IPS-18c (cell line): ENCODE results near the gene MASP2.
"Not testable (repeated sequence)": the region's sequence is repeated elsewhere in the genome, so short reads cannot be mapped to it uniquely, and the experiment has no call there.

Experiments
- H3K4me3 ChIP-seq: 2 replicates; pipeline ENCODE4 v1.7.0; 2013; ENCODE audit warnings: low read depth, mild to moderate bottlenecking, low read length, moderate library complexity; ENCODE audit not compliant: insufficient read depth
- H3K9me3 ChIP-seq: one replicate; pipeline ENCODE4 v1.6.1; 2013; ENCODE audit warnings: mild to moderate bottlenecking, low read length, moderate library complexity; ENCODE audit not compliant: control insufficient read depth, insufficient read depth

MASP2 gene

GRCh38 chr1:11044849-11045427 lies 2.1 kb downstream of the MASP2 start:
- Histone ChIP-seq H3K9me3 (peaks cover 2% of the 10 kb centered on the region), H3K4me3 (no peak overlapping the region)

GRCh38 chr1:11044086-11044848 lies 2.8 kb downstream of the MASP2 start:
- Histone ChIP-seq H3K9me3 (peaks cover 2% of the 10 kb centered on the region), H3K4me3 (no peak overlapping the region)

DNA sequence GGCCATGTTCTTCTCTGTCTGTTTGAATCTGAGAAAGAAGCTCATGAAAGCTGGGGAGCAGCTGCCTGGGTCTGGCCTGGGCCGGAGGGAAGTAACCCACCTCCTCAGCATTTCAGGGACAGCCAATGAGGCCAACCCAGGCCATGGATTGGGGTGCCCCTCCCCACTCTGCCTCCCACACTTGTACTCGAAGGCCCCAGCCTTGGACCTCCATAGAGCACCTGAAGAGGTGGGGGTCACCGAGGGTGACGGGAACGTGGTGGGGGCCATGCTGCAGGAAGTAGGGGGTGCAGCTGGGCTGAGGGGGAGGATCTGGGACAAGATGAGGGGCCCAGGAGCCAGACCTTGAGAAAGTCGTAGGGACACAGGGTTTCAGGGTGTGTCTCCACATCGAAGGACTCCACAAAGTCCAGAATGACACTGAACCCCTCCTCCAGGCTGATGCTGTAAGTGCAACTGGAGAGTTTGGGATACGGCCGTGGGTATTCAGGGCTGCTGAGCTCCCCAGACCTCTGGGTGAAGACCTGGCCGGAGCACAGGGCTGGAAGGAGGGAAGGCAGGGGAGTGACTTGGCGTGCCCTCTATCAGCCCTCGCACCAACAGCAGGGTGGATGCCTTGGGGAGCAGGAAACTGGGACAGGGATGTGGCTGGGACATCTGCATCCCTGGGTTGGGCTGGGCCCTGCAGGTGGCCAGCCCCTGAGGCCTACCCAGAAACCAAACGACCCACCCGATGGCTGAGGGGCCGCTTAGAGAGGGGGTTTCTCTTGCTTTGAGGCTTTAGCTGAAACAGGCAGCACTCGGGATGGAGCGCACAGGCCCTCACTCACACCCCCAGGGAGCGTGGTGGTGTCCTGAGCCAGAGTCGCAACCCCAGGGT lies 3.8 kb downstream of the MASP2 start:
- peaks cover 2% of the 10 kb centered on the region for H3K9me3 ChIP-seq
- H3K4me3 ChIP-seq = no peak overlapping the region

GRCh38 chr1:11042065-11042464 lies 5.0 kb downstream of the MASP2 start:
- Histone ChIP-seq H3K4me3 (no peak overlapping the region), H3K9me3 (peaks cover 2% of the 10 kb centered on the region)

DNA sequence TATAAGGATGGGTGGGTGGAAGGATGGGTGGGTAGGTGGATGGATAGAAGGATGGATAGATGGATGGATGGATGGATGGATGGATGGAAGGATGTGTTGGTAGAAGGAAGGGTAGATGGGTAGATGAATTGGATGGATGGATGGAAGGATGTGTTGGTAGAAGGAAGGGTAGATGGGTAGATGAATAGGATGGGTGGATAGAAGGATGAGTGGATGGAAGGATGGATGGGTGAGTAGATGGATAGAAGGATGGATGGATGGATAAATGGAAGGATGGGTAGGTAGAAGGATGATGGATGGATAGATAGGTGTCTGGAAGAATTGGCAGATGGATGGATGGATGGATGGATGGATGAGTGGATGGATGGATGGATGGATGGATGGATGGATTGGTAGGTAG lies 6.0 kb downstream of the MASP2 start:
- H3K9me3 ChIP-seq = peaks cover 2% of the 10 kb centered on the region
- no peak overlapping the region for H3K4me3 ChIP-seq

DNA sequence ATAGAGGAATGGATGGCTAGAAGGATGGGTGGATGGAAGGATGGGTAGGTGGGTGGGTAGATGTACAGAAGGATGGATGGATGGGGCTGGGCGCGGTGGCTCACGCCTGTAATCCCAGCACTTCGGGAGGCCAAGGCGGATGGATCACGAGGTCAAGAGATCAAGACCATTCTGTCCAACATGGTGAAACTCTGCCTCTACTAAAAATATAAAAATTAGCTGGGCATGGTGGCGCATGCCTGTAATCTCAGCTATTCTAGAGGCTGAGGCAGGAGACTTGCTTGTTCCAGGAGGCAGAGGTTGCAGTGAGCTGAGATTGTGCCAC lies 7.0 kb downstream of the MASP2 start:
- H3K9me3 ChIP-seq, H3K4me3 ChIP-seq: not testable (repeated sequence)

- peaks cover 2% of the 10 kb centered on the region for H3K9me3 ChIP-seq
These were observed 7.5 kb downstream of the MASP2 start for GRCh38 chr1:11039351-11040104.

GRCh38 chr1:11037740-11038182 lies 9.3 kb downstream of the MASP2 start:
- Histone ChIP-seq H3K9me3 (peaks cover 2% of the 10 kb centered on the region), H3K4me3 (no peak overlapping the region)

More at GRCh38 chr1:11039351-11040104, 7.5 kb downstream of the MASP2 start:
- H3K4me3 ChIP-seq = no peak overlapping the region

DNA sequence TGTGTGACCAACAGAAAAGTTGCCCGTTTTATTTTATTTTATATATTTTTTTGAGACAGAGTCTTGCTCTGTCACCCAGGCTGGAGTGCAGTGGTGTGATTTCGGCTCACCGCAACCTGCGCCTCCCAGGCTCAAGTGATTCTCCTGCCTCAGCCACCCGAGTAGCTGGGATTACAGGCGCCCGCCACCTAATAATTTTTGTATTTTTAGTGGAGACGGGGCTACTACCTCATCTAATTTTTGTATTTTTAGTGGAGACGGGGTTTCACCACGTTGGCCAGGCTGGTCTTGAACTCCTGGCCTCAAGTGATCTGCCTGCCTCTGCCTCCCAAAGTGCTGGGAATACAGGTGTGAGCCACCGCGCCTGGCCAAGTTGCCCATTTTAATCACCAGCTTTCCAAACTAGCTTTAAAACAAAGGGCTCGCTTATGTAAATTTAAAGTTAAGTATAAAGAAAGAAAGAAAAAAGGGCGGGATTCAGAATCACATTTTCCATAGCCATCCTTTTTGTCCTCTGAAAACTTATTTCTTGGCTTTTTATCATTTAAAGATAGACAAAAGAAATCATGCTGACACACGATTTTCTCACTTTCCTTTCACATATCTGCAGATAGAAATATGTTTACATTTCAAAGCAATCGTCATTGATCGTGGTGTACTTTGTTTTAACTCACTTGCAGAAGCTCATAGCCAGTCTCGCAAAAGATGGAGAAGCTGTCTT lies 9.9 kb downstream of the MASP2 start:
- not testable (repeated sequence) for H3K9me3 ChIP-seq, H3K4me3 ChIP-seq

- Histone ChIP-seq H3K4me3 (no peak overlapping the region), H3K9me3 (no peaks in the 10 kb centered on the region)
These were observed 15.3 kb downstream of the MASP2 start for GRCh38 chr1:11031624-11032262.

GRCh38 chr1:11030865-11031264 lies 16.2 kb downstream of the MASP2 start:
- H3K4me3 ChIP-seq = no peak overlapping the region
- no peaks in the 10 kb centered on the region for H3K9me3 ChIP-seq

- Histone ChIP-seq H3K4me3 (no peak overlapping the region), H3K9me3 (no peaks in the 10 kb centered on the region)
These were observed 19.0 kb downstream of the MASP2 start for GRCh38 chr1:11028018-11028417.

- Histone ChIP-seq H3K4me3 (no peak overlapping the region), H3K9me3 (no peaks in the 10 kb centered on the region)
These were observed 19.7 kb downstream of the MASP2 start for GRCh38 chr1:11027316-11027715.

DNA sequence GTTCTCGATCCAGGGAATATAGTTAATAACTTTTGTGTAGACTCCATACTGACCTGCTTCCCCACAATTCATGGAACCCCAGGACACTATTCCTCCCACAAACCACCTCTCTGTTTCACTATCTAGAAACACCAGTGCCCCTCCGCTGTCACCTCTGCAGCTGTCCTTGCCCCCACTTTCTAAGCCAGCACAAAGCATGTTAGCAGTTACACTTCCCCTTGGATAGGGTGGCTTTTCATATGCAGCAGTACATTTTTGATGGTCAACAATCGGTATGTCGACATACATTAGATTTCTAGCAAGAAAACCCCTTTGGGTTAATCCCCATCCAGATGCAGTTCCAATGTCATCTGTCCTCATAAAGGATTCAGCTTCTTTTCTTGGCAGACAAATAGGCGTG lies 20.1 kb downstream of the MASP2 start:
- no peak overlapping the region for H3K4me3 ChIP-seq

GRCh38 chr1:11026052-11026451 lies 21.0 kb downstream of the MASP2 start:
- H3K9me3 ChIP-seq = no peaks in the 10 kb centered on the region
- no peak overlapping the region for H3K4me3 ChIP-seq

More for the DNA sequence above, 20.1 kb downstream of the MASP2 start:
- H3K9me3 ChIP-seq = no peaks in the 10 kb centered on the region

DNA sequence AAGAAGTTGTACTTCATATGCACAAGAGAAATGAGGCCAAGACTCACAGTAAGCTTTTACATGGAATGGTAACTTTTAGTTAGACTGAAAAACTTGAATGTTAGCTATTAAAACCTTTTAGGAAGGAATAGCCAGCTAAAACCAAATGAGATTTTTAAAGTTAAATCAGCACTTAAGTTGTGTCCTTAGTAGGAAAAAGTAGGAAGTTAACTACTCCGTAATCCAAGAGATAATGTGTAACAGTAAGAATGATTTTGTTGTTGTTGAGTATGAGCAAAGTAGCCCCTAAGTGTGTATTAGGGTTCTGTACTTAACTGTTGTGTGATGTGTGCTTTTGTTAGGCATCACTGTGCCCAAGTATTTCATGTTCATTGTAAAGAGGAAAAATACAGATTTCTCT lies 21.4 kb downstream of the MASP2 start:
- no peaks in the 10 kb centered on the region for H3K9me3 ChIP-seq

More for the DNA sequence above, 21.4 kb downstream of the MASP2 start:
- H3K4me3 ChIP-seq = no peak overlapping the region
